GM19351 (cell line): ENCODE results near the gene MEMO1.

Experiments
- ATAC-seq: cut with Tn5 transposase; IDR thresholded peaks from one replicate; pipeline ENCODE4 v1.9.1; 2021; ENCODE audit warnings: mild to moderate bottlenecking, moderate library complexity; ENCODE audit not compliant: unreplicated experiment

MEMO1 gene

DNA sequence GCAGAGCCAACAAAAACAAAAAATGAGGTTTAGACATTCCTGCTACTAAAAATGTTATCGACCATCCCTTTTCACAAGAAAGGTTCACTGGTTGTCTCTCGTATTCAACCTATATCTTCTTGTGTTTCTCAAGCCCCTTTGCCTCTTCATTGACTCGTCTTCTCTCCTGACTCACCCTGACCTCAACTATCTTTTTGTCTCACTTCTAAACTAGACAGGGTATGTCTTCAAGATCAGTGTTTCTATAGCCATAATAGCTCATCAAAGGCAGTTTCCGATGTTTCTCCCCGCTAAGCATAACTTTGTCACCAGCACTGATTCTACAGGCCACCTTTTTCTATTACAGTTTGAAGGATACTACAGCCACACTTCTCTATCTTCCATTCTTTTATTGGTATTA, 178.4 kb downstream of the MEMO1 start:
- ATAC-seq: no peak

DNA sequence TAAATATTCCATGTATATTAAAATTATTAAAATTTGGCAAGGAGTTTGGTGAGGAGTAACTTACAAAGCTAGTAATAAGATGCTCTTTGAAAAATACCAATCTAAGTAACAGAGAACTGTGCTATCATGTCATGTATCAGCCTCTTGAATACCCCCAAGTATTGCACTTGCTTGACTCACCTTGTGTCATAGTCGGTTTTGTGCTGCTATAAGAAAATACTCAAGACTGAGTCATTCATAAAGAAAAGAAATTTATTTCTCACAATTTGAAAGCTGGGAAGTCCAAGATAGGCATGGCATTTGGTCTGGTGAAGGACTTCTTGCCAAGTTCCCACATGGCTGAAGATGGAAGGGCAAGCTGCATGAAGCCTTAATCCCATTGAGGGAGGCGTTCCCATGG, 179.2 kb downstream of the MEMO1 start:
- ATAC-seq: no peak

DNA sequence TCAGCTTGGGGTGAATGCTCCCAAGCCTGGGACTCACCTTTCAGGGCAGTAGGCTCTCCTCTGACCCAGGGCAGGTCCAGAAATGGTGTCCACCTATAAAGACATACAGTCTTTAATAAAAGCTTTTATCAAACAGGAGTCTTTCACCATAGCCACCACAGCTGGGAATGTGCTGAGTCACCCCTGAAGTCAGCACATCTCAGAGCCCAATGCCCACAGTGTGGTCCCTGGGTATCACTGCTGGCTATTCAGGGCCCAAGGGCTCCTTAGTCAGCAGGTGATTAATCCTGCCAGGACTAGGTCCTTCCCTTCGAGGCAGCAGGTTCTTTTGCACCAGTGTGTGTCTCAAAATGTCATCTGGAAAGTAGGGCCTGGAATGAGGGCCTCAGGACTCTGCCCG, 181.9 kb downstream of the MEMO1 start:
- no peak for ATAC-seq

DNA sequence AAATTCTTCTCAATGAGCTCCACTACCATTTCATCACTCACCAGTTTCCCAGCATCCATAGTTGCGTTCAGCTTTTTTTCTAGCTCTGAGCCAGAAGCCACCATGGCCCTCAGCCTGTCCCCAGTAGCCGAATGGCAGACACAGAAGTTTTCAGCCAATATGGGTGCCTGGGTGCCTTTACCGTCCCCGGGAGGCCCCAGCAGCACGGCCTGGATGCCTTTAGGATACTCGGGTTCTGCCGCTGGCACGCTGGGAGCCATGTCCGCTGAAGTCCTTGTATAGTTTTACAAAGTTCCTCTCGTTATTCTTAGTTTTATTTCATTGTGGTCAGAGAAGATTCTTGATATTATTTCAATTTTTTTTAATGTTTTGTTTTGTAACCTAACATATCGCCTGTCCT, 187.2 kb downstream of the MEMO1 start:
- no peak for ATAC-seq

DNA sequence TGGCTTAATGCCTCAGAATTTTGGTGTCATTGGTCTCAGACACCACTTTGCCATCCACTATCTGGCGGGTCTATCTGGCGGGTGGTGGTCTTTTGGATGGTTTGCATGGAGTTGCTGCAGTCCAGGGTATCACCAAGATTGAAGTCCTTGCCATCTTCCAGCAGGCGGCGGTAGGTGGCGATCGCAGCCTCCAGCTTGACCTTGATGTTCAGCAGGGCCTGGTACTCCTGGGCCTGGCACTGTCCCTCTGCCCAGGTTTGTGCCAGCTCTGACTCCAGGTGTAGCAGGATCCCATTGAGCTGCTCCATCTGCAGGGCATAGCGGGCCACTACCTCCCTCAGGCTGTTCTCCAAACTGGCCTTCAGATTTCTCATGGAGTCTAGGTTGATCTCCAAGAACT, 188.2 kb downstream of the MEMO1 start:
- no peak for ATAC-seq
